ENCODE data around the gene TBC1D8.
A peak's percentile ranks its signal among the peaks of the same experiment; 100 is the strongest.

The TBC1D8 gene

DNA sequence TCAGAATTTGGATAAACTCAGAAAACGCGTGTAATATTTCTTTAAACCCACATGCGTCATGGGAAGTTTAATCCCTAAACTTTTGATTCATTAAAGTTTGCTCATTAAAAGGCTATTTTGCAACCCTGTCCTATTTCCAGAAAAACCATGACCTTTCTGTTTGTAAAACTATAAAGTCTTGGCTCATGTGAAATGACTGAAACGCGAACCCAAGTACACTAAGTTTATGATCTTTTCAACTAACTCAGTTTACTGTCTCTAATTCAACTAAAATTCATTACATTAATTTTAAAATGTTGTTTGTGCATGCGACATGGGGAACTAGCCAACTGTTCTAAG is 153.0 kb downstream of the TBC1D8 start:
- no peak for DNase-seq (ENCODE audit: low spot score)

DNA sequence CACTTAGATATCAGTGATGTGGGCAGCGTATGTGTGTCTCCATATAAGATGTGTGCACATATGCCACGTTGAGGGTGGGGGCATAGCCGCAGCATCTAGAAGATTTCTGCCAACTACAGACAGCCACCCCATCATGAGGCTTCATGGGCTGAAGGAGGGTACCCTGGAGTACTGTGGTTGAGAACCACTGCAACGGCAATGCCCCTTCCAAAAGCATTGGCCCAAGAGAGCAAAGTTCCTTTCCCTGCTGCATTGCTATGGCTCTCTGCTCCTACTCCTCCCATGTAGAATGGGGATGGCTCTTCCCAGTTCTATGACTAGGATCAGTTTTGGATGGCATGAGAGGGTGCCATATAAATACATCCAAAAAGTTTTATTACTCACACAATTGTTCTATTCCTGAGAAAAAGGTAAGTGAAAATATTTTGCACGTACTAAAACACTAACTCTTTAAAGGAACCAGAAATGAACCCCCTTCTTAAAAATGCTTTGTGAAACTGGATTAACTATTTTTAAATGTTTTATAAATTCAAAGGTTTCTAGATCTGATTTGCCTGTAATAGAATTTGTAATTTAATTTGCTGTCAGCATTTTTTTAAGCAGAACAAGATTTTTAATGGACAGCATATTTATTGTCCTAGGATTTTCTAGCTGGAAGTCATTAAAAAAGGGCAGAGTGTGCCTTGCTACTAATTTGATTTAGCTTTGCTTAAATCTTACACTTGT is 153.5 kb downstream of the TBC1D8 start:
- no peak for DNase-seq (ENCODE audit: low spot score)

DNA sequence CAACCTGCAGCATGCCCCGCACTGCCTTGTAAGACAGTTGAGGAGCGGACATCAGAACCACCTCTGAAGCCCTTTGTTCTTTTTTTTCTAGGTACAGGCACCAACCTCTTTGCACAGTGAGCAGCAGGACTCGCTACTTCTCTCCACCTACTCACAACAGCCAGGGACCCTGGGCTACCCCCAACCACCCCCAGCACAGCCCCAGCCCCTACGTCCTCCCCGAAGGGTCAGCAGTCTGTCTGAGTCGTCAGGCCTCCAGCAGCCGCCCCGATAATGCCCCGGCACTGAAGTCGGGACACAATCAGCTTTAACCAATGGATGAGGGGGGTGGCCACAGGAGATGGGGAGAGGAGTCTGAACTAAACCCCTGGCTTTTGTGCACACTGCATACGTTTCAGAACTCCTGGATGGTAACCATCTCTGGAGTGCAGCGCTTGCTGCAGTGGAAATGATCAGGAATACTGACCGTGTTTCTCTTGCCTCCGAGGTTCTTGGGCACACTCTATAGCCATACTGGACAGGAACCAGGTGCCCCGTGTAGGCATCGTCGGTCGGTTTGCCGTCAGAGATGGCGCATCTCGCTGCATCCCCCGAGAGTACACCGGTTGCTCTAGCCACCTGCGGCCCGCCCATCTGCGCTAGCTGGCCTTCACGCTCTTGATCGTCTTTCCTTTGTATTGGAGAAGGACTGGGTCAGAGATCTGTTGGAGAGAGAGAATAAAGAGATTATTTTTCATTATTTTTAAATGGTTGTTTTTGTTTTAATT is 155.7 kb downstream of the TBC1D8 start:
- no peak for DNase-seq (ENCODE audit: low spot score)

DNA sequence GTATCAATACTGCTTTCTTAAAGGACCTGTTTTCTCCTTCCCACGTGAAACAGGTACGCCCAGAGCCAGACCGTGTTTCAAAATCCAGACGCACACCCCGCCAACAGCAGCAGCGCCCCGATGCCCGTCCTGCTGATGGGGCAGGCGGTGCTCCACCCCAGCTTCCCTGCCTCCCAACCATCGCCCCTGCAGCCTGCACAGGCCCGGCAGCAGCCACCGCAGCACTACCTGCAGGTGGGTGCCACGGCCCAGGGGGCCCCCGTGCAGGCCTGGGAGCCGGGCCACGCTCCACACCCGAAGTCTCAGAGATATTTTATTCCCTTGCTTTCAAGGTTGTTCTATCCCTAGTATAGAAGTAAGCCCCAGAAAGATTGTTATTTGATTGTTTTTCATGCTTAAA is 157.9 kb downstream of the TBC1D8 start:
- no peak for DNase-seq (ENCODE audit: low spot score)

DNA sequence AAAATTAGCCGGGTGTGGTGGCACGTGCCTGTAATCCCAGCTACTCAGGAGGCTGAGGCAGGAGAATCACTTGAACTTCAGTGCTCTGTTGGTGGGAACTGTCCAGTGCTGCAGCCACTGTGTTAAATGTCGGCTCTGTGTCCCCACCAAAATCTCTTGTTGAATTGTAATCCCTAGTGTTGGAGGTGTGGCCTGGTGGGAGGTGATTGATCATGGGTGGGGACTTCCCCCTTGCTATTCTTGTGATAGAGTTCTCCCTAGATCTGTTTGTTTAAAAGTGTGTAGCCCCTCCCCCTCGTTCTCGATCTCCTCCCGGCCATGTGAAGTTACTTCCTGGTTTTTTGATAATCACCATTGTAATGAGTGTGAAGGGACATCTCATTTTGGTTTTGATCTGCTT is 158.9 kb downstream of the TBC1D8 start:
- DNase-seq (ENCODE audit: low spot score) = no peak

DNA sequence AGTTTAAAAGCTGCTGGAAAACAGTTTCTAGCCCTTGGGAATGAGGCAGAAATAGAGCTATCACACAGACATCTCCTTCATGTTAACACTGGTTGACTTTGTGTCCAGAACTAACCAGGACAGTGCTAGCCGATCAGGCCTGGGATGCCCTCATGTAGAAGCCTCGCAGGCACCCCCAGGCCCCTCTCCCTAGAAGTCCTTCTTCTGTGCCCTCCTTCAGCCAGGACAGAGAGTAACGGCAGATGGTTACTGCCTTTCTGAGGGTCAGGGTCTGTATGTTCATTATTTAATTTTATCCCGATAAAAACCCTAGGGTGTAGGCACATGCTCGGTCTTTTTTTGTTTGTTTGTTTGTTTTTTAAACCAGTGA is 159.8 kb downstream of the TBC1D8 start:
- no peak for DNase-seq (ENCODE audit: low spot score)

DNA sequence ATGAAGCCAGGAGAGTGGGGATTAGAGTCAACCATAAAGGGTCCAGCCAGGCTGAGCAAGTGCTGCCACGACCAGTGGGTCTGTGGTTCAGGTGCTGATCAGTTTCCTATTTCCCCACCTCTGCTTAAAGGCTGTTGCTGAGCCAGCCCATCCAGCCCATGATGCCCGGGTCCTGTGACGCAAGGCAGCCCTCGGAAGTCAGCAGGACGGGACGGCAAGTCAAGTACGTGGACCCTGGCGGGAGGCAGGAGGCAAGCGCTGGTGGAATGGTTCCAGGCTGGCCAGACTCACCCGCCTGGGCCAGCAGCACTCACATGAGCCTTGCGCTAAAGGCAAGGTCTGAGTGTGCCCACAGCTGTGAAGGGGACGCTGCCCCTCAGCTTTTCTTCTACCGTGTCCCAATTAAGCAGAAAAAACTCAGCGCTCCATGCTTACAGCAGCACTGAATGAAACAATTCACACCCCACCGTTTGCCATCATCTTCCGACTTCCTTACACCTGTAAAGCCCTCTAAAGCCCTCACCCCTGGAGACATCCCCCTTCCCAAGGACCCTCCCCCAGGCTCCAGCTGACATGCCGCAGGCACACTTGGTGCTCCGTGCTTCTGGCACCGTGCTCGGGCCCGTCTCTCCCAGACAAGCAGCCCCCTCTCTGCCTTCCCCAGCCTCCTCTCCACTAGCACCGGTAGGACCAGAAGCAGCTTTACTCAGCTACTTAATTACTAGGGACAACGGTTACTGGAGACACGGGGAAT is 160.4 kb downstream of the TBC1D8 start:
- no peak for DNase-seq (ENCODE audit: low spot score)

DNA sequence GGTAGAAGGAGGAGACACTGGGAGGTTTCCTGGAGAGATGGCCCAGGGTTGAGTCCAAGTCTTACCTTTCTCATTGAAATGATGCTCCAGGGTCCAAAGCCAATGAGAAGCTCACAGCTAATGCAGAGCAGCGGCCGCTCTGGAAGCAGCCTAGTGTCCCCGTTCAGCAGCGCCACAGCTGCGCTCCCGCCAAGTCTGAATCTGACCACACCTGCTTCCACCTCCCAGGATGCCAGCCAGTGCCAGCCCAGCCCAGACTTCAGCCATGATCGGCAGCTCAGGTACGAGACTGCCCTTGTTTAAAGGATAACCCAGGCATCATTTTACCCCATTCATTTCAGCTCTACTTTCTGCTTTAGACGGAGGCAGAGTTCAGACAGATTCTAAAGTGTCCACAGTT is 161.0 kb downstream of the TBC1D8 start:
- DNase-seq (ENCODE audit: low spot score) = no peak

DNA sequence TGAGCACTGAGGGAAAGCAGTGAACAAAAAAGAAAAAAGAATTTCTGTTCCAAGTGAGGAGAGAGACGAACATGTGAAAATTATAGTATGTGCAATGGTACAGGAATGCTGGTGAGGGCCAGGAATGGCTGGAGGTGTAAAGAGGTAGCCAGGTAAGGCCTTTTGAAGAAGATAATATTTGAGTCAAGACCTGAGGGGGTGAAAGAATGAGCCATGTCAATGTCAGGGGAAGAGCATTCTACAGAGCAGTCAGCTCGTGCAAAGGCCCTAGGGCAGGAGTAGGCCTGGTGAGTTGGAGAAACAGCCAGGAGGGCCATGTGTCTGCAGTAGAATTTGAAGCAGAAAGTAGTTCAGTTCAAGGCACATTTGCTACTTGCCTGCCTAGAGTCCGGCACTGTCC is 161.5 kb downstream of the TBC1D8 start:
- no peak for DNase-seq (ENCODE audit: low spot score)

DNA sequence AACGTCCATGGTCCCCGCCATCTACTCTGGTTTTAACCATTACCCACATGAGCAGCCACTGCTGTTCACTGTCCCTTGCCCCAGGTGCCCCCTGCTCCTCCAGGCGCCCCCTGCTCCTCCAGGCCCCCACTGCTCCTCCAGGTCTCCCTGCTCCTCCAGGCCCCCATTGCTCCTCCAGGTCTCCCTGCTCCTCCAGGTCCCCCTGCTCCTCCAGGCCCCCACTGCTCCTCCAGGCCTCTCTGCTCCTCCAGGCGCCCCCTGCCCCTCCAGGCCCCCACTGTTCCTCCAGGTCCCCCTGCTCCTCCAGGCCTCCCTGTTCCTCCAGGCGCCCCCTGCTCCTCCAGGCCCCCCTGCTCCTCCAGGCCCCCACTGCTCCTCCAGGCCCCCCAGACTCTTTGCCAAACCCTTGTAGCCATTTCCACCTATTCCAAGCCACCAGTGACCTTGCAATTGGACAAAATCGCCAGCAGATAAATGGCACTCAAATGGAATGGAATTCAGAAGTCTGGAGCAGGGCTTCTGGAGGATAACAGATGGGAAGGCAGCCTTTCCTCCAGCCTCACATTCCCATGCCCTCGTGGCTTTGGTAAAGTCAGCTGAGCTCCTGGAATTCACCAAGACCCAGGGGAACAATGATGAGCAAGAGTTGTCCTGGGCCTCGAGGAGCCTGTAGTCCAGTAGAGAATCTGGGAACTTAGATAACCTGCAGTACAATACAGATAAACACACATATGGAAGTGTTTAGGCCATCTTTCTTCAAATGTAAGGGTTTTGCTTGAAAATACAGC is 162.4 kb downstream of the TBC1D8 start:
- no peak for DNase-seq (ENCODE audit: low spot score)

DNA sequence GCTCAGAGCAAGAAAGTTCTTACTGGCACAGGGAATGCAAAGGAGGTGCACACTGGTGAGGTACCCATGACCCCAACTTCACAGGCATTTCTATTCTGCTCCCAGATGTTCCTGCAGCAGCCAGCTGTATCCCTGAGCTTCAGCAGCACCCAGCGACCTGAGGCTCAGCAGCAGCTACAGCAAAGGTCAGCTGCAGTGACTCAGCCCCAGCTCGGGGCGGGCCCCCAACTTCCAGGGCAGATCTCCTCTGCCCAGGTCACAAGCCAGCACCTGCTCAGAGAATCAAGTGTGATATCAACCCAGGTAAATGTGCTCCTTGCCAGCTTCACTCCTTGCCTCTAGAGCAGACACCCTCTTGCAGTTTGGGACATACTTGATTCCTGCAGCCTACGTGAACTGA is 163.2 kb downstream of the TBC1D8 start:
- no peak for DNase-seq (ENCODE audit: low spot score)

DNA sequence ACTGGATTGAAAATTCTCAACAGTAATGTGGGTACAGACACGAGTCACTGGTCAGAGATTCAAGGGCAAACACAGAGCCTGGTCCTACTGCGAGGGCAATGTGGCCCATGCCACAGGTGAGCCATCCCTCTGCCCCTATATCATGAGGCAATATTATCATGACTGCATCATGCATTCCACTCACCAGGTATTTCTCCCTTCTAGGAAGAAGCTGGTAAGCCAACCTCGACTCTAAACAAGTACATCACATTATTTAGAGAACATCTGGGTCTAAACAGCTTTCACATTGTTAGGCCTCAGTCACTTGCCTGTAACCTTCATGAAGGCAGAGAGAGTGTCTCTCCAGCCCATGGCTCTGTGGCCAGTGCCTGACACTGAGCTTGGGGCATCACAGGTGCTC is 163.6 kb downstream of the TBC1D8 start:
- DNase-seq (ENCODE audit: low spot score) = no peak

DNA sequence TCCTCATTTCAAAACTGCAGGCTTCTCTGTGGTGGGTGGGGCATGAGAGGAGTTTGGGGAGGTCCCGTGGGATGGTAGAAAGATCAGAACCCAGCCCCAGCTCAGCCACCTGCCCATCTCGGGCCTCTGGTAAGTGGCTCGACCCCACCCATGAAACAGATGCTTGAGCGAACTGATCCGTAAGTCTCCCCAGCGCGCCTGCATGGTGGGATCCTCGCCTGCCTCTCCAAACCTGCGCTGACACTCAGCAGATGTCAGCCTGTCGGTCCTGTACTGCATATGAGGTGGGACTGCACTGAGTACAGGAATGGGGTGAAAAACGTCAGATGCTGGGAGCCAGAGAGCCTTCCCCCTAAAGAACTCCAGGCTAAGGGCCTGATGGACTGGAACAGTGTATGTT is 165.0 kb downstream of the TBC1D8 start:
- DNase-seq (ENCODE audit: low spot score) = no peak

DNA sequence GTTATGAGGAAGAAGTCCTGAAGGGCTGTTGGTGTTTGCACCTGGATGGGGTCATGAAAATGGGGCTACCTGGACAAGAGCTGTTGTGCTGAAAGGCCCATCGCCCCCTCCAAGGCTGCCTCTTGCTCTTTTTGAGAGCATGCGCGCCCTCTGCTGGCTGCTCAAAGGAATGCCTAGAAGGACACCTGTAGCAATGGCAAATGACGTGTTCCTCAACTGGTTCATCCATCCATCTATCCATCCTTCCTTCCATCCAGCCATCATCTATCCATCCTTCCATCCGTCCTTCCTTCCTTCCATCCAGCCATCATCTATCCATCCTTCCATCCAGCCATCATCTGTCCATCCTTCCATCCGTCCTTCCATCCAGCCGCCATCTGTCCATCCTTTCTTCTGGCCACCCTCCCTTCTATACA is 166.3 kb downstream of the TBC1D8 start:
- peak; percentile 80 for DNase-seq (ENCODE audit: low spot score)

DNA sequence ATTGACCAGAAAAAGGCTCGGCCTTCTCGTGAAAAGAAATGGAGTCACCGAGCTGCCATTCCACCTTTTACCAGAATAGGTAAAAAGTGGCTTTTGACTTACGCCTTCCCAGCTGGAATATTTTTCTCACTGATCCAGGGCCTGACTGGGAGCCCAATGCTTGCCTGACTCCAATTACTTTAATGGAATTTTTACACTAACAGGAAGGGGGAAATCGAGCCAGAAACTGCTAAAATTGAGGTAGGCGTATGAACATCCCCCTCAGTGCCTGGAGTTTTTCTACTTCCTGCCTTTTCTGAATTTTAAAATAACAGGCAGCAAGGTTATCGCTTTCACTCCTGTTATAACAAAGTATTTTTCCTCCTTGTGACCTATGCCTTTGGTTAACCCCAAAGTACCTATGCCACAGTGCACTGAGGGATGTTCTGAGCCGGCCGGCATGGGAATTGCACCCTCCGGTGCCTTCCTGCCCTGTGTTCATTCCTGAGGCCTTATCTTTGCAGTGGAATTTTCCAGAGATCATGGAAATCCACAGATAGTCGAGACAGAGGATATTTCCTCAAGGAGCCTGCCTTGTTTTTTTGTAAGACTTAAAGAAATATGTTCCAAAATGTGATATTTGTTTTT is 167.4 kb downstream of the TBC1D8 start:
- no peak for DNase-seq (ENCODE audit: low spot score)

DNA sequence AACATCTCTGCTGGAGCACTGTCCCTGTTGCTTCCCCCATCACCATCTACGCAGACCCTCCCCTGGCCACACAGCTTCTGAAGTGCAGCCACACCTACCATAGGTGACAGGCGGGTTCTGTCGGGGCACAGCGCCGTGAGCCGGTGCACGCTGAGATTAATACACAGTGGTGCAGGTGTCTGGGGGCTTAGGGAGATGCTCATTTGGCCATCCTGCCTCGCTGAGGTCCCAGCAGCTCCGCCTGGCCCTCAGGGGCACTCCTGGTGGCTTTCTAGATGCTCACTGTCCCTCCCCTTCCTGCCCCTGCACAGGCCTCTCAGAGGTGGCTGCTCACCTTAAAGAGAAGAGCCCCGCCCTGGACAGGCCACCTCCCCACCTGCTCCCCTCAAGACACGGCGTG is 168.0 kb downstream of the TBC1D8 start:
- DNase-seq (ENCODE audit: low spot score) = no peak

DNA sequence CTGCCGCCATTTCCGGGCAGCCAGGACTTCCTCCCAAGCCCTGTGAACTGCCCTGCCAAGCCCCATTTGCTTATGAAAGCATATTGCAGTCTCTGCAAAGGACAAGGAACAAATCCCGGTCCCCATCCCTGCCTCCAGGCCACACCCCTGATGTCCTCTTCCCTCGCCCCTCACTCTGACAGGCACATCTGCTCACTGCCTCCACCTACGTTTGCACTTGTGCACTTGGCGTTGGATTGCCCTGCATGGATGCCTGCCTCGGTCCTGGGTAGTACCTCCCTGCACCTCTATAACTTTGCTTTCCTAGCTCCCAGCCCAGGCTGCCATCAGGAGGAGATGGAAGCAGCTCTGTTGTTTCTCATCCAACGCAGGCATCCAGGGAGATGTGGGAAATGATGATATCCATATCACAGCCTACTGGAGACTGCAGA is 168.7 kb downstream of the TBC1D8 start:
- no peak for DNase-seq (ENCODE audit: low spot score)

DNA sequence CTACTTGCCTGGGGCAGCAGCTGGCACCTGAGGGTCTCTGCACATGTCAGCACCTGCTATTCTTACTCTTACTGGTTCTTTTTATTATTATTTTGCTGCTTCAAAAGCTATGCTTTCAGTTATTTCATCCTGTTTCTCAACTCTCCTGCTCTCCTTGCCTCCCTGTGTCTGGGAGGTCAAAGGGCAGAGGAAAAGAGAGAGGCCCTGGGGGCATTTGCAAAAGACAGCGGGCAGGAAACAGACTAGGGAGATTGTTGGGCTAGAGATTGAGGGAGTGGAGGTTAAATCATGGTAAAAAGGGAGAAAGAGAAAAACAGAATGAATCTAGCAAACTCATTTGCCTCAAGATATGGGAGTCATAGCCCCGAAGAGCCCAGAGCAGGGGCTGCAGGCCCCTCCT is 170.2 kb downstream of the TBC1D8 start:
- DNase-seq (ENCODE audit: low spot score) = no peak

DNA sequence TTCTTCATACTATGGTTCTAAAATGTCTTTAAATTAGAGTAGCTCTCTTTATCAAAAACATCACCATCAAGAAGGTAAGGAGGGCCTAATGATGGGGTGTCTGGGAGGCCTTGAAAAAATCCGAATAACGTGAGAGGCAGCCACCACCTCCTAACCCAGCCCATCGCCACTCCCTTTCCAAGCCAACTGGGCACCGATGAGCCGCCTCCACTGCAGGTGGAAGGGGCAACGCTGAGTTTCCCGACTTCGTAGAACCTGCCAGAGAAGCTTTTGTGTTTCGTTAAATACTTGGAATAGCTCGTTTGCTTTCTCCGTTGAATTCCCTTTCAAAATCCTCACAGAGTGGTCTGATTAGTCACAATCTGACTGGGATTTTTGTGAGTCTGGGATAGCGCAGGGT is 171.1 kb downstream of the TBC1D8 start:
- no peak for DNase-seq (ENCODE audit: low spot score)

DNA sequence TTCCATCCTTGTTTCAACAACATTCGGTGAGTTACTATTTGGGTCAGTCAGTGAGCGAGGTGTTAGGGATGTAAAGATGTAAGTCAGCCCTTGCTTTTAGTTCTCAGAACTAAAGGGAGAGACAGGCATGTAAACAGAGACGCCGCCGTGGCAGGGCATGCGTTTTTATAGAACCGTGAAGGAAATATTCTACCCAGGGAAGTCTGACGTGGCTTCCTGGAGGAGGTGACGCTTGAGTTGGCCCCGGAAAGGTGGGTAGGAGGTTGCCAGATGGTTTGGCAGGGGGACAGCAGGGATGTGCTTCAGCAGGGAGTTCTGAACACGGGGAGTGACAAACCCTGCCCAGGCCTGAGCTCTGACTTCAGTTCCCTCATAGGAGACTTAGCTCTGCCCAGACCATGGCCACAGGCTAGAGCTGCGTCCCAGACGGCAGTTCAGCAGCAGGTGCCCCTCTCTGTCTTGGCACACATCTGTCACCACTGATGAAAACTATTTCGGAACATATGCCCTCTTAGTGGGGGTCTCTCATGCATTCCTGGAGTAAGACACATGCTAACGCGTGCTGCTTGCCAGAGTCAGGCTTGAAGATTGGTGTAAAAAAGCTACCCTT is 172.5 kb downstream of the TBC1D8 start:
- DNase-seq (ENCODE audit: low spot score) = peak; percentile 65

DNA sequence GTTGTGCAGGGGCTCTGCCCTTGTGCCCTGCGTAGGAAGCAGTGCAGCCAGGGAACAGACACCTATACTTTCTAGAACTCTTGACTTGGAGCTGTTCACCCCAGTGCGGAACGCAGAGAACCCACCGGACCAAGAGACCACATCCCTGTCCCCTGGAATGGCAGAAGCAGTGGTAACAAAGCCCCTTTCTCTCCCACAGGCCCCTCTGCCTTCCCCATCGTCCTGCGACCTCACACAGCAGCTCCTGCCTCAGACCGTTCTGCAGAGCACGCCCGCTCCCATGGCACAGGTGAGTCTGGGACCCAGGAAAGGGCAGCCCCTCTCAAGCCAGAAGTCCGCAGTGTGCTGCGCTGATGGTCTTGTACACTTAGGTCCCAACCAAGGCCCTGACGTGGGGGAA is 173.7 kb downstream of the TBC1D8 start:
- DNase-seq (ENCODE audit: low spot score) = no peak

All from AG08396 (cell line).